H1 (cell line): Measurements from ENCODE around the gene SDSL. TPM values are rescaled to one million over a fixed set of nuclear protein-coding genes. Genes with fewer than 3 reads are reported as not detected.

Source experiments
- CREB1 ChIP-seq: IDR thresholded peaks from 2 replicates; pipeline ENCODE4 v1.6.1; 2012; ENCODE audit warnings: inconsistent platforms
- EP300 ChIP-seq, 2 experiments: IDR thresholded peaks; 1 replicate in 1 of 2; 2 replicates in 1 of 2; pipeline ENCODE4 v1.6.1; 2011 to 2012; ENCODE audit warnings: low read depth in 2 of 2, low read length in 2 of 2, mild to moderate bottlenecking in 2 of 2, borderline replicate concordance in 1 of 2, inconsistent platforms in 1 of 2, moderate library complexity in 1 of 2
- EZH2 ChIP-seq: fragments of 200-600 bp; sonication (generic); IDR thresholded peaks from 2 replicates; pipeline ENCODE4 v1.7.1; 2012; ENCODE audit warnings: low read depth, mild to moderate bottlenecking, moderate library complexity, low read length, inconsistent platforms; ENCODE audit not compliant: severe bottlenecking
- RBBP5 ChIP-seq: IDR thresholded peaks from 2 replicates; pipeline ENCODE4 v1.7.1; 2012; ENCODE audit warnings: low read depth, mild to moderate bottlenecking, inconsistent platforms, low read length, moderate library complexity, borderline replicate concordance
- SP1 ChIP-seq: IDR thresholded peaks from 2 replicates; pipeline ENCODE4 v1.6.1; 2011; ENCODE audit warnings: low read depth, low read length
- YY1 ChIP-seq: IDR thresholded peaks from 2 replicates; pipeline ENCODE4 v1.6.1; 2011; ENCODE audit warnings: low read depth, mild to moderate bottlenecking, low read length
- polyA plus RNA-seq, 7 experiments: library from polyadenylated mRNA; depleted of rRNA in 3 of 7; stranded (reverse) in 5 of 7; unstranded in 2 of 7; fragments of >200 nt in 5 of 7; fragments of 200-250 nt in 2 of 7; gene quantifications; 1 replicate in 5 of 7; 2 replicates in 1 of 7; 4 replicates in 1 of 7; pipeline versions ENCODE4 v1.2.1 to v1.2.3, GENCODE V29; 2011 to 2013; ENCODE audit warnings: missing spikeins in 2 of 7, mixed read lengths in 2 of 7
- total RNA-seq: library from RNA; stranded (reverse); fragmentation: NEBNext Ultra II Directional; extraction: Animal tissue kit (Norgen Biotek cat#: 25700); gene quantifications from 2 replicates; pipeline ENCODE4 v1.2.1, GENCODE V29; 2021

Gene SDSL
- total and polyA plus RNA-seq, 2 of the 8 experiments (the other 6 are each of a cell fraction or from before 2014, with no cell fraction given) = 0.69 to 1.3 TPM

DNA sequence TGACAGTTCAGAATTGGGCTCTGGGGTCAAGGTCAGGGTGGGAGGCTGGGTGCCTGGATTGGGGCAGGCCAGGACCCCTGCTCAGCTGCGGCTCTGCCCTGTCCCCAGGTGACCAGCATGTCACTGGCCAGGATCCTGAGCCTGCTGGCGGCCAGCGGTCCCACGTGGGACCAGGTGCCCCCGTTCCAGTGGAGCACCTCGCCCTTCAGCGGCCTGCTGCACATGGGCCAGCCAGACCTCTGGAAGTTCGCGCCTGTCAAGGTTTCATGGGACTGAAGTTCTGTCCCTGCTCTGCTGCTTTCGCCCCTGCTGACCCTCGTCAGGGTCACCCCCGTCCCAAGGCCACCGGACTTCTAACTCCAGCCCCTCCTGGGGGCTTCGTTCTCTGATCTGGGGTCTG lies 33.8 kb upstream of the SDSL start (continued):
- no peak for TF ChIP-seq EZH2
- no peak for TF ChIP-seq CREB1
- TF ChIP-seq RBBP5 = no peak
- no peak for TF ChIP-seq EP300 (IDR thresholded peaks at IDR 0.05; ENCODE audit: borderline replicate concordance in 1 of 2, low read depth in 2 of 2, low read length in 2 of 2)
- TF ChIP-seq YY1 = no peak
- TF ChIP-seq SP1 = no peak
